ENCODE data around the gene CACNA1S.

The CACNA1S gene

DNA sequence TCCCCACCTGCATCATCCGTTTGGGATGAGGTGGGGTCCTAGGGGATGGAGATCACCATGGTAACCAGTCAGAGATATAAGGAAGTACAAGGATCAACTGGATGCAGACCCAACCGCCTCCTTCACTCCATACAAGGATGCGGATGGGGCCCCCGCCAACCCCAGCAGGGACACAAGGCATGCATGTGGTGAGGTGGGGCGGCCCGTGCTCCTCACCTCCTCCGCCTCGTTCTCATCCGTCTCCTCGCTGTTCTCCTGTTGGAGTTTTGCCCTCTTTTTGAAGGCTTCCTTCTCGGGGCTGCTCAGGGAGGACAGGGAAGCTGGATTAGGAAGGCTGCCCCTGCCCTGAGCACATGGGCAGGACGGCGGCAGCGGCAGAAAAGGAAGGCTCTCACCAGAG is 112.6 kb downstream of the CACNA1S start:
- DNase-seq (ENCODE audit: low spot score in 2 of 2) (no peak), ATAC-seq (ENCODE audit: low read depth) (no peak)
- Mint-ChIP-seq H3K36me3 (peaks cover 35% of the 10 kb centered on the region), H3K27ac (no peak overlapping the region), H3K4me3 (no peak overlapping the region), H3K27me3 (no peaks in the 10 kb centered on the region), H3K9me3 (no peaks in the 10 kb centered on the region), H3K4me1 (peaks cover 3% of the 10 kb centered on the region)

DNA sequence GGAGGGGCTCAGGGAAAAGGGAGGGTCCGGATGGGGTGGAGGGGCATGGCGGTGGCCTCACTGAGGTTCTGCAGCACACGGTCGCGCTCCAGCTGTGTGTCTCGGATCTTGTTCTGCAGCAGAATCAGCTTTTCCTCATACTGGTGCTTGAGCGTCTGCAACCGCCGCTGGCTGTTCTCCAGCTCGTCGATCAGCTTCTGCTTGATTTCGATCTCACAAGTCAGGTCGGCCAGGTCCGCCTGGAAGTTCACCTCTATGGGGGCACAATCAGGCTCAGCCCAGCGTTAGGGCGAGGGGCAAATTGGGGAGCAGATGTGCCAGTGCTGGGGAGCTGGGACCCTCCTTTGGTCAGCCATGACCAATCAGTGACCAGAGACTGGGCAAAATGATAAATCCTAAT is 113.9 kb downstream of the CACNA1S start:
- Mint-ChIP-seq H3K4me3 (no peak overlapping the region), H3K9me3 (no peaks in the 10 kb centered on the region), H3K4me1 (peaks cover 3% of the 10 kb centered on the region), H3K36me3 (peaks cover 36% of the 10 kb centered on the region), H3K27ac (no peak overlapping the region), H3K27me3 (no peaks in the 10 kb centered on the region)
- DNase-seq (ENCODE audit: low spot score in 2 of 2) (no peak), ATAC-seq (ENCODE audit: low read depth) (no peak)

GRCh38 chr1:200992382-200993048 is 119.7 kb downstream of the CACNA1S start:
- H3K36me3 Mint-ChIP-seq = peaks cover 31% of the 10 kb centered on the region
- H3K27ac Mint-ChIP-seq = no peak overlapping the region
- no peaks in the 10 kb centered on the region for H3K27me3 Mint-ChIP-seq
- no peaks in the 10 kb centered on the region for H3K9me3 Mint-ChIP-seq
- no peaks in the 10 kb centered on the region for H3K4me1 Mint-ChIP-seq
- ATAC-seq (ENCODE audit: low read depth) (no peak), DNase-seq (ENCODE audit: low spot score in 2 of 2) (no peak)
- H3K4me3 Mint-ChIP-seq = no peak overlapping the region

GRCh38 chr1:200991097-200991614 is 121.1 kb downstream of the CACNA1S start:
- no peak for ATAC-seq (ENCODE audit: low read depth)
- Mint-ChIP-seq H3K36me3 (peaks cover 30% of the 10 kb centered on the region), H3K4me3 (no peak overlapping the region)

GRCh38 chr1:200990114-200990513 is 122.1 kb downstream of the CACNA1S start:
- Mint-ChIP-seq H3K4me1 (no peaks in the 10 kb centered on the region), H3K27ac (no peak overlapping the region), H3K9me3 (no peaks in the 10 kb centered on the region), H3K4me3 (no peak overlapping the region), H3K36me3 (peaks cover 32% of the 10 kb centered on the region), H3K27me3 (no peaks in the 10 kb centered on the region)
- DNase-seq (ENCODE audit: low spot score in 2 of 2) = no peak
- no peak for ATAC-seq (ENCODE audit: low read depth)

More at GRCh38 chr1:200991097-200991614, 121.1 kb downstream of the CACNA1S start:
- no peak for DNase-seq (ENCODE audit: low spot score in 2 of 2)
- H3K4me1 Mint-ChIP-seq = no peaks in the 10 kb centered on the region
- H3K27ac Mint-ChIP-seq = no peak overlapping the region
- no peaks in the 10 kb centered on the region for H3K9me3 Mint-ChIP-seq
- no peaks in the 10 kb centered on the region for H3K27me3 Mint-ChIP-seq
